HL-60 (cell line): Measurements from ENCODE around the gene PAIP1.

Source experiments
- CTCF ChIP-seq: IDR thresholded peaks from one replicate; pipeline ENCODE4 v1.5.1; 2011; ENCODE audit warnings: low read length, control low read depth, inconsistent platforms; ENCODE audit not compliant: insufficient read depth
- GABPA ChIP-seq: IDR thresholded peaks from 2 replicates; pipeline ENCODE4 v1.6.1; 2012; ENCODE audit warnings: low read depth
- POLR2AphosphoS5 ChIP-seq: IDR thresholded peaks from 2 replicates; pipeline ENCODE4 v1.6.1; 2012; ENCODE audit warnings: low read depth
- TF ChIP-seq, protein P1 (sequence below): IDR thresholded peaks from 2 replicates; pipeline ENCODE4 v1.6.1; 2012; ENCODE audit warnings: low read depth; ENCODE audit not compliant: insufficient replicate concordance

DNA sequence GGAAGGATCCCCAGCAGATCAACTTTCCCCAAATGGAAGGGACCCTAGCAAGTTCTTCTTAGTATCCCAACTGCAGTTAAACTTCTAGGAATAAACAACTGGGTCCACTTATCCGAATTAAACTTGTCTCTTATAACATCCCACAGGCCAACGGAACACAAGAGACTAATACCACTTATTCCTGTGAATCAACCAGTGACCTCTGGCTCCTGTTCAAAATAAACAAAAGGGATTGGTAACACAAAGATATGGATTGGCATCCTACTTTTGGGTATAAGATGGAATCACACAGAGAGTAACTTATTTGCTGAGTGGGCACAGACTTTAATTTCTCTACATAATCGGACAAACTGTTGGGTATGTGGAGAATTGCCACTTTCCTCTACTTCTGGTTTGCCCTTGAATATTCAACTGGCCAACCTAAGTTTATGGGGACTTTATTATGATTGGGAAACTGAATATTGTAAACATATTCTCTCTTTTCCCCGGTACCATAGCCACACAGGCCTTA is 12.4 kb upstream of the PAIP1 start:
- TF ChIP-seq CTCF (no peak), GABPA (no peak), POLR2AphosphoS5 (no peak)
- TF ChIP-seq, protein P1, sequence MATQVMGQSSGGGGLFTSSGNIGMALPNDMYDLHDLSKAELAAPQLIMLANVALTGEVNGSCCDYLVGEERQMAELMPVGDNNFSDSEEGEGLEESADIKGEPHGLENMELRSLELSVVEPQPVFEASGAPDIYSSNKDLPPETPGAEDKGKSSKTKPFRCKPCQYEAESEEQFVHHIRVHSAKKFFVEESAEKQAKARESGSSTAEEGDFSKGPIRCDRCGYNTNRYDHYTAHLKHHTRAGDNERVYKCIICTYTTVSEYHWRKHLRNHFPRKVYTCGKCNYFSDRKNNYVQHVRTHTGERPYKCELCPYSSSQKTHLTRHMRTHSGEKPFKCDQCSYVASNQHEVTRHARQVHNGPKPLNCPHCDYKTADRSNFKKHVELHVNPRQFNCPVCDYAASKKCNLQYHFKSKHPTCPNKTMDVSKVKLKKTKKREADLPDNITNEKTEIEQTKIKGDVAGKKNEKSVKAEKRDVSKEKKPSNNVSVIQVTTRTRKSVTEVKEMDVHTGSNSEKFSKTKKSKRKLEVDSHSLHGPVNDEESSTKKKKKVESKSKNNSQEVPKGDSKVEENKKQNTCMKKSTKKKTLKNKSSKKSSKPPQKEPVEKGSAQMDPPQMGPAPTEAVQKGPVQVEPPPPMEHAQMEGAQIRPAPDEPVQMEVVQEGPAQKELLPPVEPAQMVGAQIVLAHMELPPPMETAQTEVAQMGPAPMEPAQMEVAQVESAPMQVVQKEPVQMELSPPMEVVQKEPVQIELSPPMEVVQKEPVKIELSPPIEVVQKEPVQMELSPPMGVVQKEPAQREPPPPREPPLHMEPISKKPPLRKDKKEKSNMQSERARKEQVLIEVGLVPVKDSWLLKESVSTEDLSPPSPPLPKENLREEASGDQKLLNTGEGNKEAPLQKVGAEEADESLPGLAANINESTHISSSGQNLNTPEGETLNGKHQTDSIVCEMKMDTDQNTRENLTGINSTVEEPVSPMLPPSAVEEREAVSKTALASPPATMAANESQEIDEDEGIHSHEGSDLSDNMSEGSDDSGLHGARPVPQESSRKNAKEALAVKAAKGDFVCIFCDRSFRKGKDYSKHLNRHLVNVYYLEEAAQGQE = no peak
